GM19452 (cell line): Measurements from ENCODE around the gene RB1.

Source experiments
- ATAC-seq: cut with Tn5 transposase; IDR thresholded peaks from one replicate; pipeline ENCODE4 v1.9.1; 2021; ENCODE audit not compliant: unreplicated experiment

RB1 gene

GRCh38 chr13:48492470-48493065 is 189.0 kb downstream of the RB1 start:
- peak; percentile 73 for ATAC-seq

- ATAC-seq, result peak; percentile 9
Observed at GRCh38 chr13:48493066-48493765, 189.7 kb downstream of the RB1 start.

- ATAC-seq, result no peak
Observed at GRCh38 chr13:48493851-48494250, 190.3 kb downstream of the RB1 start.

GRCh38 chr13:48494874-48495273 is 191.3 kb downstream of the RB1 start:
- no peak for ATAC-seq

GRCh38 chr13:48496271-48497161 is 193.0 kb downstream of the RB1 start:
- ATAC-seq, result no peak

- no peak for ATAC-seq
Observed at GRCh38 chr13:48497669-48498068, 194.1 kb downstream of the RB1 start.

- no peak for ATAC-seq
Observed at GRCh38 chr13:48500652-48501197, 197.2 kb downstream of the RB1 start.

GRCh38 chr13:48501705-48502104 is 198.2 kb downstream of the RB1 start:
- peak; percentile 23 for ATAC-seq

- no peak for ATAC-seq
Observed at GRCh38 chr13:48502601-48503319, 199.2 kb downstream of the RB1 start.

GRCh38 chr13:48504606-48505005 is 201.1 kb downstream of the RB1 start:
- no peak for ATAC-seq

GRCh38 chr13:48505012-48505411 is 201.5 kb downstream of the RB1 start:
- no peak for ATAC-seq

- peak; percentile 67 for ATAC-seq
Observed at GRCh38 chr13:48505597-48506091, 202.1 kb downstream of the RB1 start.

- ATAC-seq, result peak; percentile 26
Observed at GRCh38 chr13:48506092-48506701, 202.6 kb downstream of the RB1 start.

GRCh38 chr13:48507021-48507420 is 203.5 kb downstream of the RB1 start:
- no peak for ATAC-seq

- no peak for ATAC-seq
Observed at GRCh38 chr13:48508011-48508410, 204.5 kb downstream of the RB1 start.

- no peak for ATAC-seq
Observed at GRCh38 chr13:48510698-48511097, 207.1 kb downstream of the RB1 start.

- no peak for ATAC-seq
Observed at GRCh38 chr13:48511621-48512230, 208.2 kb downstream of the RB1 start.

- ATAC-seq, result no peak
Observed at GRCh38 chr13:48514793-48515192, 211.2 kb downstream of the RB1 start.

GRCh38 chr13:48515732-48516131 is 212.2 kb downstream of the RB1 start:
- no peak for ATAC-seq

GRCh38 chr13:48518083-48518482 is 214.5 kb downstream of the RB1 start:
- ATAC-seq, result no peak
